Stomach (tissue), 4 donors: Measurements from ENCODE around the gene ABCA10.

Experiments
- POLR2AphosphoS5 ChIP-seq, 3 donors: sonication (generic); formaldehyde crosslinking; IDR thresholded peaks; one replicate each; pipeline ENCODE4 v1.6.1; 2016; ENCODE audit warnings: antibody characterized with exemption in 3 of 3
- TF ChIP-seq, protein P1 (sequence below), 7 experiments: fragments of 450-650 bp in 4 of 7; fragments of 200-600 bp in 3 of 7; sonication (generic) in 3 of 7; IDR thresholded peaks; one replicate each; pipeline ENCODE4 v1.5.1; 2016 to 2019; ENCODE audit warnings: antibody characterized with exemption in 7 of 7, control low read depth in 2 of 7, mild to moderate bottlenecking in 1 of 7

DNA sequence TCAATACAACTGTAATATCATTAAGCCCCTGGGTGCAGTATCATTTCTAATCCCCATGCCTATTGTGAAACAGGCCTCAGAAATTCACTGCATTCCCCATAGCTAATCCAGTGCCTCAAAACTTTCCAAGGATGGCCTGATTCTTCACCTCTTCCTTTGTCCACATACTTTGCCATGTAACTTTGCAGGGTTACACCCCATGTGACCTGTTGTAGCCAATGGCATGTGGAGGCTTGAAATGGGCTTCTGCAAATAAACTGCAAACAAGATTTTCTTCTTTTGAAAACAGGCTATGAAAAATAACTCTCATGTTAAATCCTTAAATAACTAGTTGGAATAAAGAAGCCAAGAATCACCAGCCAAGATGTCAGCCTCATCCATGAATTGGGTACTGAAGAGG, 35.9 kb downstream of the ABCA10 start:
- TF ChIP-seq, protein P1, sequence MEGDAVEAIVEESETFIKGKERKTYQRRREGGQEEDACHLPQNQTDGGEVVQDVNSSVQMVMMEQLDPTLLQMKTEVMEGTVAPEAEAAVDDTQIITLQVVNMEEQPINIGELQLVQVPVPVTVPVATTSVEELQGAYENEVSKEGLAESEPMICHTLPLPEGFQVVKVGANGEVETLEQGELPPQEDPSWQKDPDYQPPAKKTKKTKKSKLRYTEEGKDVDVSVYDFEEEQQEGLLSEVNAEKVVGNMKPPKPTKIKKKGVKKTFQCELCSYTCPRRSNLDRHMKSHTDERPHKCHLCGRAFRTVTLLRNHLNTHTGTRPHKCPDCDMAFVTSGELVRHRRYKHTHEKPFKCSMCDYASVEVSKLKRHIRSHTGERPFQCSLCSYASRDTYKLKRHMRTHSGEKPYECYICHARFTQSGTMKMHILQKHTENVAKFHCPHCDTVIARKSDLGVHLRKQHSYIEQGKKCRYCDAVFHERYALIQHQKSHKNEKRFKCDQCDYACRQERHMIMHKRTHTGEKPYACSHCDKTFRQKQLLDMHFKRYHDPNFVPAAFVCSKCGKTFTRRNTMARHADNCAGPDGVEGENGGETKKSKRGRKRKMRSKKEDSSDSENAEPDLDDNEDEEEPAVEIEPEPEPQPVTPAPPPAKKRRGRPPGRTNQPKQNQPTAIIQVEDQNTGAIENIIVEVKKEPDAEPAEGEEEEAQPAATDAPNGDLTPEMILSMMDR (IDR thresholded peaks at IDR 0.05) = no peak
- TF ChIP-seq POLR2AphosphoS5 (IDR thresholded peaks at IDR 0.05) = no peak
